Measurements from ENCODE around the gene SESTD1. TPM values are rescaled to one million over a fixed set of nuclear protein-coding genes. Genes with fewer than 3 reads are reported as not detected.

Gene SESTD1
- total and polyA plus RNA-seq, 2 of the 13 experiments (the other 11 are each of a cell fraction or from before 2014, with no cell fraction given) = 74.4 to 101 TPM

DNA sequence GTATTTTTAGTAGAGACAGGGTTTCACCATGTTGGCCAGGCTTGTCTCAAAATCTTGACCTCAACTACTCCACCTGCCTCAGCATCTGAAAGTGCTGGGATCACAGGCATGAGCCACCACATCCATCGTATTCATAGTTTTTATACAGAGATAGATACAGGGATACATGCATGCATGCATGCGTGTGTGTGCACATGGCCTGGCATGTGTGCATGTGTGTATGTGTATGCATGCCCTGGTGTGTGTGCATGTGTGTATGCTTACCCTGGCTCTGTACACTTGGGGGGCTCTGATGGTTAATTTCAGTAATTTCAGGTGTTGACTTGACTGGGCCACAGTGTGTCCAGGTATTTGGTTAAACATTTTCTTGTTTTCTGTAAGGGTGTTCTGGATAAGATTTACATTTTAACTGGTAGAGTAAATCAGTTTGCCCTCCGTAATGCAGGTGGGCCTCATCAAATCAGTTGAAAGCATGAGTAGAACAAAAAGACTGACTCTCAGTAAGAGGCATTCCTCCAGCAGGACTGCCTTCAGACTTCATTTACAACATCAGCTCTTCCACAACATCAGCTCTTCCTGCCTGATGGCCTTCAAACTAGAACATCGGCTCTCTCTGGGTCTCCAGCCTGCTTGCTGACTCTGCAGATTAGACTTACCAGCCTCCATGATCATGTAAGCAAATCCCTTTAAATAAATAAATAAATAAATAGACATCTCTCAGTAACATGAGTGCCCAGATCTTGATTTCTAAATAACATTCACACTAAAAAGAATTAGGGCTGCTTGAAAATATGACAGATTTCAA, 30.8 kb downstream of the SESTD1 start (continued):
- TF ChIP-seq, protein P1, sequence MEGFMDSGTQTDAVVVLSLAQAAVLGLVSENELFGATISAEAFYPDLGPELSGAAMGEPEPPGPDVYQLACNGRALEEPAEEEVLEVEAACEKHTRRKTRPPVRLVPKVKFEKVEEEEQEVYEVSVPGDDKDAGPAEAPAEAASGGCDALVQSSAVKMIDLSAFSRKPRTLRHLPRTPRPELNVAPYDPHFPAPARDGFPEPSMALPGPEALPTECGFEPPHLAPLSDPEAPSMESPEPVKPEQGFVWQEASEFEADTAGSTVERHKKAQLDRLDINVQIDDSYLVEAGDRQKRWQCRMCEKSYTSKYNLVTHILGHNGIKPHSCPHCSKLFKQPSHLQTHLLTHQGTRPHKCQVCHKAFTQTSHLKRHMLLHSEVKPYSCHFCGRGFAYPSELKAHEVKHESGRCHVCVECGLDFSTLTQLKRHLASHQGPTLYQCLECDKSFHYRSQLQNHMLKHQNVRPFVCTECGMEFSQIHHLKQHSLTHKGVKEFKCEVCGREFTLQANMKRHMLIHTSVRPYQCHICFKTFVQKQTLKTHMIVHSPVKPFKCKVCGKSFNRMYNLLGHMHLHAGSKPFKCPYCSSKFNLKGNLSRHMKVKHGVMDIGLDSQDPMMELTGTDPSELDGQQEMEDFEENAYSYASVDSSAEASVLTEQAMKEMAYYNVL (CRISPR knock-in tag; IDR thresholded peaks at IDR 0.05; ENCODE audit: borderline replicate concordance) = 0 out of 2 replicates have a peak, but pooled peaks have one; percentile 15
- TF ChIP-seq ZNF777 (CRISPR knock-in tag; IDR thresholded peaks at IDR 0.05) (no peak), TBX3 (IDR thresholded peaks at IDR 0.05; ENCODE audit: borderline replicate concordance) (no peak)

DNA sequence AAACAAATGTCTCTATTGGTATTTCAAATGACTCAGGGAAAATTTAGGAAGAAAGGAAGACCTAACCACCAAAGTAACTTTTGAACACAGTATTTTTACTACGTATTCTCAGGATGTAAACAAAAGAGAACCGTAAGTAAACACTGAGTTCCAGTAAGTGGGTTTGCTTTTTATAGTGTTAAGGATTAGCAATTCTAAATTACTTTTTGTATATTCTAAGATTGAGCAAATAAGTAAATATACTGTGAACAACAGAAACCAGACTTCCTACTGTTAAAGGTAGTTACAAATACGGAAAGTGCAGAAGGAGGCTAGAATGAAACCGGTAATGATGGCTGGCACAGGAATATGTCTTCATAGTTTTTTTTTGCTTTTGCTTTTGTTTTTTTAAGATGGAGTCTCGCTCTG, 31.5 kb downstream of the SESTD1 start:
- H3K79me2 ChIP-seq (ENCODE audit: insufficient read depth, low read length) = peaks cover 99% of the 10 kb centered on the region
- ATAC-seq = peak; percentile 24
- CTCF ChIA-PET (ENCODE audit: low intra/inter-chr PET ratio, low total read pairs) = no interaction called here
- TF ChIP-seq, protein P2, sequence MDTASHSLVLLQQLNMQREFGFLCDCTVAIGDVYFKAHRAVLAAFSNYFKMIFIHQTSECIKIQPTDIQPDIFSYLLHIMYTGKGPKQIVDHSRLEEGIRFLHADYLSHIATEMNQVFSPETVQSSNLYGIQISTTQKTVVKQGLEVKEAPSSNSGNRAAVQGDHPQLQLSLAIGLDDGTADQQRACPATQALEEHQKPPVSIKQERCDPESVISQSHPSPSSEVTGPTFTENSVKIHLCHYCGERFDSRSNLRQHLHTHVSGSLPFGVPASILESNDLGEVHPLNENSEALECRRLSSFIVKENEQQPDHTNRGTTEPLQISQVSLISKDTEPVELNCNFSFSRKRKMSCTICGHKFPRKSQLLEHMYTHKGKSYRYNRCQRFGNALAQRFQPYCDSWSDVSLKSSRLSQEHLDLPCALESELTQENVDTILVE (CRISPR knock-in tag; IDR thresholded peaks at IDR 0.05) = peak; percentile 73; the same call in 1 of the 2 replicates
- peak; percentile 90 for TF ChIP-seq GATAD2A (CRISPR knock-in tag; IDR thresholded peaks at IDR 0.05)
- no peak for TF ChIP-seq ZNF451 (CRISPR knock-in tag; IDR thresholded peaks at IDR 0.05)
- TF ChIP-seq, protein P3, sequence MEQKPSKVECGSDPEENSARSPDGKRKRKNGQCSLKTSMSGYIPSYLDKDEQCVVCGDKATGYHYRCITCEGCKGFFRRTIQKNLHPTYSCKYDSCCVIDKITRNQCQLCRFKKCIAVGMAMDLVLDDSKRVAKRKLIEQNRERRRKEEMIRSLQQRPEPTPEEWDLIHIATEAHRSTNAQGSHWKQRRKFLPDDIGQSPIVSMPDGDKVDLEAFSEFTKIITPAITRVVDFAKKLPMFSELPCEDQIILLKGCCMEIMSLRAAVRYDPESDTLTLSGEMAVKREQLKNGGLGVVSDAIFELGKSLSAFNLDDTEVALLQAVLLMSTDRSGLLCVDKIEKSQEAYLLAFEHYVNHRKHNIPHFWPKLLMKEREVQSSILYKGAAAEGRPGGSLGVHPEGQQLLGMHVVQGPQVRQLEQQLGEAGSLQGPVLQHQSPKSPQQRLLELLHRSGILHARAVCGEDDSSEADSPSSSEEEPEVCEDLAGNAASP (CRISPR knock-in tag; IDR thresholded peaks at IDR 0.05; ENCODE audit: borderline replicate concordance) = 0 out of 2 replicates have a peak, but pooled peaks have one; percentile 18
- TF ChIP-seq ARHGAP35 (CRISPR knock-in tag; IDR thresholded peaks at IDR 0.05; ENCODE audit: borderline replicate concordance) = no peak
- TF ChIP-seq, protein P4, sequence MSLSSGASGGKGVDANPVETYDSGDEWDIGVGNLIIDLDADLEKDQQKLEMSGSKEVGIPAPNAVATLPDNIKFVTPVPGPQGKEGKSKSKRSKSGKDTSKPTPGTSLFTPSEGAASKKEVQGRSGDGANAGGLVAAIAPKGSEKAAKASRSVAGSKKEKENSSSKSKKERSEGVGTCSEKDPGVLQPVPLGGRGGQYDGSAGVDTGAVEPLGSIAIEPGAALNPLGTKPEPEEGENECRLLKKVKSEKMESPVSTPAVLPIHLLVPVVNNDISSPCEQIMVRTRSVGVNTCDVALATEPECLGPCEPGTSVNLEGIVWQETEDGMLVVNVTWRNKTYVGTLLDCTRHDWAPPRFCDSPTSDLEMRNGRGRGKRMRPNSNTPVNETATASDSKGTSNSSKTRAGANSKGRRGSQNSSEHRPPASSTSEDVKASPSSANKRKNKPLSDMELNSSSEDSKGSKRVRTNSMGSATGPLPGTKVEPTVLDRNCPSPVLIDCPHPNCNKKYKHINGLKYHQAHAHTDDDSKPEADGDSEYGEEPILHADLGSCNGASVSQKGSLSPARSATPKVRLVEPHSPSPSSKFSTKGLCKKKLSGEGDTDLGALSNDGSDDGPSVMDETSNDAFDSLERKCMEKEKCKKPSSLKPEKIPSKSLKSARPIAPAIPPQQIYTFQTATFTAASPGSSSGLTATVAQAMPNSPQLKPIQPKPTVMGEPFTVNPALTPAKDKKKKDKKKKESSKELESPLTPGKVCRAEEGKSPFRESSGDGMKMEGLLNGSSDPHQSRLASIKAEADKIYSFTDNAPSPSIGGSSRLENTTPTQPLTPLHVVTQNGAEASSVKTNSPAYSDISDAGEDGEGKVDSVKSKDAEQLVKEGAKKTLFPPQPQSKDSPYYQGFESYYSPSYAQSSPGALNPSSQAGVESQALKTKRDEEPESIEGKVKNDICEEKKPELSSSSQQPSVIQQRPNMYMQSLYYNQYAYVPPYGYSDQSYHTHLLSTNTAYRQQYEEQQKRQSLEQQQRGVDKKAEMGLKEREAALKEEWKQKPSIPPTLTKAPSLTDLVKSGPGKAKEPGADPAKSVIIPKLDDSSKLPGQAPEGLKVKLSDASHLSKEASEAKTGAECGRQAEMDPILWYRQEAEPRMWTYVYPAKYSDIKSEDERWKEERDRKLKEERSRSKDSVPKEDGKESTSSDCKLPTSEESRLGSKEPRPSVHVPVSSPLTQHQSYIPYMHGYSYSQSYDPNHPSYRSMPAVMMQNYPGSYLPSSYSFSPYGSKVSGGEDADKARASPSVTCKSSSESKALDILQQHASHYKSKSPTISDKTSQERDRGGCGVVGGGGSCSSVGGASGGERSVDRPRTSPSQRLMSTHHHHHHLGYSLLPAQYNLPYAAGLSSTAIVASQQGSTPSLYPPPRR (CRISPR knock-in tag; IDR thresholded peaks at IDR 0.05; ENCODE audit: borderline replicate concordance) = no peak
- TF ChIP-seq RFX1 (IDR thresholded peaks at IDR 0.05) = no peak
- no peak for TF ChIP-seq NFKB2 (CRISPR knock-in tag; IDR thresholded peaks at IDR 0.05; ENCODE audit: borderline replicate concordance)
- TF ChIP-seq ZNF234 (CRISPR knock-in tag; conservative IDR thresholded peaks at IDR 0.05) = no peak

More for the DNA sequence above, 31.5 kb downstream of the SESTD1 start:
- intact Hi-C loops (cut with micrococcal nuclease; ENCODE audit: unreplicated experiment) = loop anchor here (10.0 kb wide), 1 partner anchor 312 kb away; no protein-coding TSS in a partner anchor
- DNase-seq (ENCODE audit: low spot score) = peak; percentile 21
- BruUV-seq (replicated peaks) = no TSS peak
- H3K27ac ChIP-seq (ENCODE audit: extremely low read length, insufficient read depth, low read length) = peak overlapping the region; percentile 34
- in situ Hi-C loops (cut with HindIII; ENCODE audit: extremely low pct_ligation_motif_present, low pct_unique_long_range_greater_than_20kb) = no loop called here
- peaks cover 66% of the 10 kb centered on the region for H3K4me1 ChIP-seq (ENCODE audit: insufficient read depth, low read length)
- WGBS (ENCODE audit: low lambda C conversion rate) = 50% methylated on average over 5 of the region's 5 CpGs
- POLR2A ChIA-PET = no interaction called here
- H3K9ac ChIP-seq (ENCODE audit: insufficient read depth, low read depth, low read length) = no peak overlapping the region
- H3K27me3 ChIP-seq (ENCODE audit: control insufficient read depth in 1 of 2, insufficient read depth in 2 of 2, low read length in 2 of 2) = no peaks in the 10 kb centered on the region
- H3K4me2 ChIP-seq (ENCODE audit: low read depth, low read length) = peak overlapping the region; percentile 33
- H2AFZ ChIP-seq (ENCODE audit: low read length) = no peak overlapping the region
- FAIRE-seq = no peak
- H3K9me3 ChIP-seq (ENCODE audit: low read length) = no peaks in the 10 kb centered on the region
- 0 out of 2 replicates have a peak, but pooled peaks cover 2% of the 10 kb centered on the region for H4K20me1 ChIP-seq (ENCODE audit: insufficient read depth, low read length)
- no peak overlapping the region; a peak in 1 of 6 replicates for H3K4me3 ChIP-seq (replicated peaks in 1 of 3; ENCODE audit: insufficient read depth in 1 of 3, low read depth in 2 of 3, low read length in 3 of 3)
- H3K36me3 ChIP-seq (replicated peaks in 1 of 2; ENCODE audit: control insufficient read depth in 1 of 2, insufficient read depth in 2 of 2, low read length in 2 of 2) = peaks cover 1 to 6% of the 10 kb centered on the region in 2 experiments; a peak in 3 of 5 replicates

Data from HepG2 (cell line).